ENCODE data around the gene WBP2. TPM values are rescaled to one million over a fixed set of nuclear protein-coding genes. Genes with fewer than 3 reads are reported as not detected.
A peak's percentile ranks its signal among the peaks of the same experiment; 100 is the strongest.

The WBP2 gene
- total and polyA plus RNA-seq, 2 of the 13 experiments (the other 11 are each of a cell fraction or from before 2014, with no cell fraction given): 29.2 to 29.5 TPM

- 0 out of 2 replicates have a peak, but pooled peaks cover 2% of the 10 kb centered on the region for H4K20me1 ChIP-seq (ENCODE audit: insufficient read depth, low read length)
- FAIRE-seq (no peak), ATAC-seq (no peak), DNase-seq (ENCODE audit: low spot score) (no peak)
- peak overlapping the region; percentile 69 for H3K27ac ChIP-seq (ENCODE audit: extremely low read length, insufficient read depth, low read length)
- peaks cover 70% of the 10 kb centered on the region for H3K4me1 ChIP-seq (ENCODE audit: insufficient read depth, low read length)
- peaks cover 9 to 34% of the 10 kb centered on the region in 2 experiments for H3K36me3 ChIP-seq (replicated peaks in 1 of 2; ENCODE audit: control insufficient read depth in 1 of 2, insufficient read depth in 2 of 2, low read length in 2 of 2)
- peak overlapping the region; percentile 36; the same call in 1 of the 2 replicates for H3K9ac ChIP-seq (ENCODE audit: insufficient read depth, low read depth, low read length)
- H3K79me2 ChIP-seq (ENCODE audit: insufficient read depth, low read length): no peaks in the 10 kb centered on the region
- ChIA-PET CTCF (ENCODE audit: low intra/inter-chr PET ratio, low total read pairs) (interaction anchor here (1.2 to 1.9 kb wide), 3 partner anchors 18 to 28 kb away, joined by 3 to 6 read pairs (median 4); no protein-coding TSS in a partner anchor), POLR2A (interaction anchor here (0.7 to 7.7 kb wide), 25 partner anchors 8 to 156 kb away, joined by 3 to 229 read pairs (median 8); partner anchors contain the start of genes CDK3, GALK1, MRPL38 and TRIM47)
- peak overlapping the region; percentile 41 for H3K4me2 ChIP-seq (ENCODE audit: low read depth, low read length)
- 75% methylated on average over 24 of the region's 25 CpGs for WGBS (ENCODE audit: low lambda C conversion rate)
- H2AFZ ChIP-seq (ENCODE audit: low read length): no peak overlapping the region
- peak overlapping the region in 1 of 3 experiments; percentile 22; a peak in 2 of 6 replicates for H3K4me3 ChIP-seq (replicated peaks in 1 of 3; ENCODE audit: insufficient read depth in 1 of 3, low read depth in 2 of 3, low read length in 3 of 3)
- no peaks in the 10 kb centered on the region for H3K27me3 ChIP-seq (ENCODE audit: control insufficient read depth in 1 of 2, insufficient read depth in 2 of 2, low read length in 2 of 2)
- in situ Hi-C loops (cut with HindIII; ENCODE audit: extremely low pct_ligation_motif_present, low pct_unique_long_range_greater_than_20kb): no loop called here
- no peaks in the 10 kb centered on the region for H3K9me3 ChIP-seq (ENCODE audit: low read length)
- intact Hi-C loops (cut with micrococcal nuclease; ENCODE audit: unreplicated experiment): no loop called here
- no TSS peak for BruUV-seq (replicated peaks)
- TF ChIP-seq TRIM24 (CRISPR knock-in tag; IDR thresholded peaks at IDR 0.05): no peak
- no peak for TF ChIP-seq ZNF431 (CRISPR knock-in tag; IDR thresholded peaks at IDR 0.05; ENCODE audit: borderline replicate concordance, low read depth)
- TF ChIP-seq PAF1 (CRISPR knock-in tag; IDR thresholded peaks at IDR 0.05): 0 out of 2 replicates have a peak, but pooled peaks have one; percentile 48
- TF ChIP-seq IKZF4 (CRISPR knock-in tag; IDR thresholded peaks at IDR 0.05; ENCODE audit: borderline replicate concordance, low read depth, not compliant biosample characterization): peak; percentile 52
- no peak for TF ChIP-seq MLXIP (CRISPR knock-in tag; IDR thresholded peaks at IDR 0.05; ENCODE audit: borderline replicate concordance)
- no peak; the same call in 1 of the 2 replicates for TF ChIP-seq ZNF318 (CRISPR knock-in tag; IDR thresholded peaks at IDR 0.05)
- TF ChIP-seq ZNF577 (CRISPR knock-in tag; IDR thresholded peaks at IDR 0.05; ENCODE audit: borderline replicate concordance, low read depth): no peak
- no peak for TF ChIP-seq THAP8 (CRISPR knock-in tag; IDR thresholded peaks at IDR 0.05; ENCODE audit: borderline replicate concordance)
- TF ChIP-seq ZNF260 (CRISPR knock-in tag; IDR thresholded peaks at IDR 0.05; ENCODE audit: borderline replicate concordance, low read depth): no peak
Measured at GRCh38 chr17:75847614-75848522, 7.3 kb downstream of the WBP2 start.

All from HepG2 (cell line).